Hepatocyte (in vitro differentiated cells): ENCODE results near the gene ACAP3.

ENCODE experiments used
- CTCF ChIP-seq: fragments of 200-600 bp; sonication (generic); IDR thresholded peaks from 2 replicates; pipeline ENCODE4 v1.5.1; 2016; ENCODE audit warnings: antibody characterized with exemption, mild to moderate bottlenecking; ENCODE audit not compliant: poor library complexity
- EZH2 ChIP-seq: fragments of 200-600 bp; sonication (generic); IDR thresholded peaks from 2 replicates; pipeline ENCODE4 v1.6.1; 2016; ENCODE audit warnings: antibody characterized with exemption, mild to moderate bottlenecking, borderline replicate concordance
- EZH2phosphoT487 ChIP-seq: fragments of 200-600 bp; sonication (generic); IDR thresholded peaks from one replicate; pipeline ENCODE4 v1.6.1; 2018; ENCODE audit warnings: antibody characterized with exemption, mild to moderate bottlenecking, low read depth, moderate library complexity; ENCODE audit not compliant: unreplicated experiment, severe bottlenecking

GRCh38 chr1:1286313-1287261 is 21.1 kb downstream of the ACAP3 start:
- TF ChIP-seq CTCF, result no peak
- TF ChIP-seq EZH2, result no peak
- no peak for TF ChIP-seq EZH2phosphoT487
